ENCODE measurements around the gene TOR3A. TPM values are rescaled to one million over a fixed set of nuclear protein-coding genes. Genes with fewer than 3 reads are reported as not detected.

Gene TOR3A
- total and polyA plus RNA-seq, 10 of the 15 experiments (the other 5 are each of a cell fraction or from before 2014, with no cell fraction given), result 8.6 to 87.9 (median 46.3) TPM

GRCh38 chr1:179081687-179082332, at the start of gene TOR3A (continued):
- TF ChIP-seq, protein P1, sequence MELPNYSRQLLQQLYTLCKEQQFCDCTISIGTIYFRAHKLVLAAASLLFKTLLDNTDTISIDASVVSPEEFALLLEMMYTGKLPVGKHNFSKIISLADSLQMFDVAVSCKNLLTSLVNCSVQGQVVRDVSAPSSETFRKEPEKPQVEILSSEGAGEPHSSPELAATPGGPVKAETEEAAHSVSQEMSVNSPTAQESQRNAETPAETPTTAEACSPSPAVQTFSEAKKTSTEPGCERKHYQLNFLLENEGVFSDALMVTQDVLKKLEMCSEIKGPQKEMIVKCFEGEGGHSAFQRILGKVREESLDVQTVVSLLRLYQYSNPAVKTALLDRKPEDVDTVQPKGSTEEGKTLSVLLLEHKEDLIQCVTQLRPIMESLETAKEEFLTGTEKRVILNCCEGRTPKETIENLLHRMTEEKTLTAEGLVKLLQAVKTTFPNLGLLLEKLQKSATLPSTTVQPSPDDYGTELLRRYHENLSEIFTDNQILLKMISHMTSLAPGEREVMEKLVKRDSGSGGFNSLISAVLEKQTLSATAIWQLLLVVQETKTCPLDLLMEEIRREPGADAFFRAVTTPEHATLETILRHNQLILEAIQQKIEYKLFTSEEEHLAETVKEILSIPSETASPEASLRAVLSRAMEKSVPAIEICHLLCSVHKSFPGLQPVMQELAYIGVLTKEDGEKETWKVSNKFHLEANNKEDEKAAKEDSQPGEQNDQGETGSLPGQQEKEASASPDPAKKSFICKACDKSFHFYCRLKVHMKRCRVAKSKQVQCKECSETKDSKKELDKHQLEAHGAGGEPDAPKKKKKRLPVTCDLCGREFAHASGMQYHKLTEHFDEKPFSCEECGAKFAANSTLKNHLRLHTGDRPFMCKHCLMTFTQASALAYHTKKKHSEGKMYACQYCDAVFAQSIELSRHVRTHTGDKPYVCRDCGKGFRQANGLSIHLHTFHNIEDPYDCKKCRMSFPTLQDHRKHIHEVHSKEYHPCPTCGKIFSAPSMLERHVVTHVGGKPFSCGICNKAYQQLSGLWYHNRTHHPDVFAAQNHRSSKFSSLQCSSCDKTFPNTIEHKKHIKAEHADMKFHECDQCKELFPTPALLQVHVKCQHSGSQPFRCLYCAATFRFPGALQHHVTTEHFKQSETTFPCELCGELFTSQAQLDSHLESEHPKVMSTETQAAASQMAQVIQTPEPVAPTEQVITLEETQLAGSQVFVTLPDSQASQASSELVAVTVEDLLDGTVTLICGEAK (IDR thresholded peaks at IDR 0.05; ENCODE audit: borderline replicate concordance), result peak; percentile 59; the same call in 1 of the 2 replicates
- TF ChIP-seq YBX1 (IDR thresholded peaks at IDR 0.05) (no peak), CBX3 (IDR thresholded peaks at IDR 0.05; ENCODE audit: borderline replicate concordance, low read depth) (no peak), IKZF2 (IDR thresholded peaks at IDR 0.05) (peak; percentile 19 to 71; a peak in 2 of 4 replicates), TCF7 (IDR thresholded peaks at IDR 0.05; ENCODE audit: borderline replicate concordance) (no peak), POLR2AphosphoS2 (IDR thresholded peaks at IDR 0.05; ENCODE audit: low read depth, low read length) (no peak; the same call in 1 of the 2 replicates), ATF3 (IDR thresholded peaks at IDR 0.05; ENCODE audit: borderline replicate concordance, extremely low read depth, low read depth, low read length) (peak; percentile 71; the same call in 1 of the 2 replicates), CBFB (IDR thresholded peaks at IDR 0.05; ENCODE audit: low read depth) (peak; percentile 93), SMC3 (IDR thresholded peaks at IDR 0.05; ENCODE audit: borderline replicate concordance, low read length) (no peak), CEBPB (IDR thresholded peaks at IDR 0.05; ENCODE audit: borderline replicate concordance in 1 of 2, low read depth in 2 of 2, low read length in 2 of 2) (no peak), ELK1 (IDR thresholded peaks at IDR 0.05; ENCODE audit: low read depth, low read length) (no peak), BACH1 (IDR thresholded peaks at IDR 0.05; ENCODE audit: borderline replicate concordance) (peak; percentile 77; the same call in 1 of the 2 replicates)
- TF ChIP-seq, protein P2, sequence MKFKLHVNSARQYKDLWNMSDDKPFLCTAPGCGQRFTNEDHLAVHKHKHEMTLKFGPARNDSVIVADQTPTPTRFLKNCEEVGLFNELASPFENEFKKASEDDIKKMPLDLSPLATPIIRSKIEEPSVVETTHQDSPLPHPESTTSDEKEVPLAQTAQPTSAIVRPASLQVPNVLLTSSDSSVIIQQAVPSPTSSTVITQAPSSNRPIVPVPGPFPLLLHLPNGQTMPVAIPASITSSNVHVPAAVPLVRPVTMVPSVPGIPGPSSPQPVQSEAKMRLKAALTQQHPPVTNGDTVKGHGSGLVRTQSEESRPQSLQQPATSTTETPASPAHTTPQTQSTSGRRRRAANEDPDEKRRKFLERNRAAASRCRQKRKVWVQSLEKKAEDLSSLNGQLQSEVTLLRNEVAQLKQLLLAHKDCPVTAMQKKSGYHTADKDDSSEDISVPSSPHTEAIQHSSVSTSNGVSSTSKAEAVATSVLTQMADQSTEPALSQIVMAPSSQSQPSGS (IDR thresholded peaks at IDR 0.05; ENCODE audit: low read length), result 0 out of 2 replicates have a peak, but pooled peaks have one; percentile 18
- TF ChIP-seq, protein P3, sequence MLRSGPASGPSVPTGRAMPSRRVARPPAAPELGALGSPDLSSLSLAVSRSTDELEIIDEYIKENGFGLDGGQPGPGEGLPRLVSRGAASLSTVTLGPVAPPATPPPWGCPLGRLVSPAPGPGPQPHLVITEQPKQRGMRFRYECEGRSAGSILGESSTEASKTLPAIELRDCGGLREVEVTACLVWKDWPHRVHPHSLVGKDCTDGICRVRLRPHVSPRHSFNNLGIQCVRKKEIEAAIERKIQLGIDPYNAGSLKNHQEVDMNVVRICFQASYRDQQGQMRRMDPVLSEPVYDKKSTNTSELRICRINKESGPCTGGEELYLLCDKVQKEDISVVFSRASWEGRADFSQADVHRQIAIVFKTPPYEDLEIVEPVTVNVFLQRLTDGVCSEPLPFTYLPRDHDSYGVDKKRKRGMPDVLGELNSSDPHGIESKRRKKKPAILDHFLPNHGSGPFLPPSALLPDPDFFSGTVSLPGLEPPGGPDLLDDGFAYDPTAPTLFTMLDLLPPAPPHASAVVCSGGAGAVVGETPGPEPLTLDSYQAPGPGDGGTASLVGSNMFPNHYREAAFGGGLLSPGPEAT (IDR thresholded peaks at IDR 0.05; ENCODE audit: low read depth), result peak; percentile 50
- TF ChIP-seq, protein P4, sequence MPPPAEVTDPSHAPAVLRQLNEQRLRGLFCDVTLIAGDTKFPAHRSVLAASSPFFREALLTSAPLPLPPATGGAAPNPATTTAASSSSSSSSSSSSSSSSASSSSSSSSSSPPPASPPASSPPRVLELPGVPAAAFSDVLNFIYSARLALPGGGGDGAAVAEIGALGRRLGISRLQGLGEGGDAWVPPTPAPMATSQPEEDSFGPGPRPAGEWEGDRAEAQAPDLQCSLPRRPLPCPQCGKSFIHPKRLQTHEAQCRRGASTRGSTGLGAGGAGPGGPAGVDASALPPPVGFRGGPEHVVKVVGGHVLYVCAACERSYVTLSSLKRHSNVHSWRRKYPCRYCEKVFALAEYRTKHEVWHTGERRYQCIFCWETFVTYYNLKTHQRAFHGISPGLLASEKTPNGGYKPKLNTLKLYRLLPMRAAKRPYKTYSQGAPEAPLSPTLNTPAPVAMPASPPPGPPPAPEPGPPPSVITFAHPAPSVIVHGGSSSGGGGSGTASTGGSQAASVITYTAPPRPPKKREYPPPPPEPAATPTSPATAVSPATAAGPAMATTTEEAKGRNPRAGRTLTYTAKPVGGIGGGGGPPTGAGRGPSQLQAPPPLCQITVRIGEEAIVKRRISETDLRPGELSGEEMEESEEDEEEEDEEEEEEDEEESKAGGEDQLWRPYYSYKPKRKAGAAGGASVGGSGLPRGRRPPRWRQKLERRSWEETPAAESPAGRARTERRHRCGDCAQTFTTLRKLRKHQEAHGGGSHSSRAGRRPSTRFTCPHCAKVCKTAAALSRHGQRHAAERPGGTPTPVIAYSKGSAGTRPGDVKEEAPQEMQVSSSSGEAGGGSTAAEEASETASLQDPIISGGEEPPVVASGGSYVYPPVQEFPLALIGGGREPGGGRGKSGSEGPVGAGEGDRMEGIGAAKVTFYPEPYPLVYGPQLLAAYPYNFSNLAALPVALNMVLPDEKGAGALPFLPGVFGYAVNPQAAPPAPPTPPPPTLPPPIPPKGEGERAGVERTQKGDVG (CRISPR knock-in tag; IDR thresholded peaks at IDR 0.05), result no peak
